Lower leg skin (tissue), 4 donors: Measurements from ENCODE around the gene WNT9B. TPM values are rescaled to one million over a fixed set of nuclear protein-coding genes. Genes with fewer than 3 reads are reported as not detected.

Source experiments
- DNase-seq, 2 donors: peaks; one replicate each; pipeline ENCODE4 v3.0.0-alpha.2; 2019; ENCODE audit warnings: low spot score in 2 of 2
- H3K4me3 ChIP-seq: fragments of 200-600 bp; sonication (generic); 2 replicates; pipeline ENCODE4 v1.5.1; 2017; ENCODE audit warnings: mild to moderate bottlenecking, low read depth; ENCODE audit not compliant: poor library complexity, severe bottlenecking
- CTCF ChIP-seq, 3 donors: fragments of 450-650 bp; IDR thresholded peaks; one replicate each; pipeline ENCODE4 v1.5.1; 2016; ENCODE audit warnings: antibody characterized with exemption in 3 of 3, mild to moderate bottlenecking in 3 of 3, moderate library complexity in 2 of 3
- POLR2A ChIP-seq, 2 donors: fragments of 450-650 bp; IDR thresholded peaks; one replicate each; pipeline ENCODE4 v1.6.1; 2016 to 2017; ENCODE audit warnings: antibody characterized with exemption in 2 of 2, mild to moderate bottlenecking in 1 of 2, moderate library complexity in 1 of 2
- WGBS, 2 donors: methylation state at CpG; one replicate each; pipeline ENCODE4 v1.1.5; 2018; 5-methylcytosine and 5-hydroxymethylcytosine counted together
- intact Hi-C: fragments of 100-400 bp; cut with DNase I; formaldehyde crosslinking; loops from one replicate; pipeline ENCODE4 v1.15.0; 2023; ENCODE audit warnings: low total_unique reads
- total RNA-seq, 4 donors: library from RNA; depleted of rRNA; stranded (reverse); fragments of >200 nt; gene quantifications; one replicate each; pipeline ENCODE4 v1.1.0, GENCODE V29; 2016

Gene WNT9B
- total RNA-seq, 4 donors from 2014 or later, result 0.75 to 1.1 (median 0.86) TPM

GRCh38 chr17:46888727-46889126 is 37.3 kb downstream of the WNT9B start:
- TF ChIP-seq POLR2A (IDR thresholded peaks at IDR 0.05) (no peak), CTCF (IDR thresholded peaks at IDR 0.05) (no peak)
- intact Hi-C loops, result no loop called here
- no peak for DNase-seq
- H3K4me3 ChIP-seq, result no peak overlapping the region
- WGBS, 2 donors, result 80% methylated on average over 1 of the region's 1 CpG

- no peak overlapping the region for H3K4me3 ChIP-seq
- intact Hi-C loops, result no loop called here
- TF ChIP-seq CTCF (IDR thresholded peaks at IDR 0.05) (no peak), POLR2A (IDR thresholded peaks at IDR 0.05) (no peak)
- WGBS, 2 donors, result 72 to 82% methylated on average over 4 of the region's 4 CpGs
- DNase-seq, result no peak
Observed at GRCh38 chr17:46889519-46889918, 38.1 kb downstream of the WNT9B start.

DNA sequence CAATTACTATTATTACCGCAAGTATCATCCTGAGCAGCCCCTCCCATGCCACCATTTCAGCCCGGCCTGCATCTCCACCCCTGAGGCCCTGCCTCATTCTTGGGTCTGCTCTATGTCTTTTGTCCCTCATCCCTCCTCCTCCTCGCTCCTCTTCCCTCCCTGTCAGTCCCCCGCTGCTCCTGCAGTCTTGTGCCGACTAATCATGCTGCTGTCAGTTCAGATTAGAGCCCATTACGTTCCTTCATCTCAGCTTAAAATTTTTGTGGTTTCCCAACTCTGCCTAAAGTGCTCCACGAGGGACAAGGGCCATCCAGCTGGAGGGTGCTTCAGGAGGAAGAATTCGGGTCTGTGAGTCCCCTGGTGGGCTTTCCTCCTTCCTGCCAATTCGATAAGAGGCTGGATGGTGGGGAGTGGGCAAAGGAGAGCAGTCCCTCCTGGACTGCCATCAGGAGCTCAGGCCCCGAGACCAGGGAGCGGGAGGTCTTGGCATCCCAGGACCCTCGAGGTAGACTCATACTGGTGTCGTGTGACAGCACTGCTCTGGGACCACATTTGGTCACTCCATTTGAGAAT is 38.7 kb downstream of the WNT9B start:
- DNase-seq, result no peak
- TF ChIP-seq CTCF (IDR thresholded peaks at IDR 0.05) (no peak), POLR2A (IDR thresholded peaks at IDR 0.05) (no peak)
- H3K4me3 ChIP-seq, result no peak overlapping the region
- intact Hi-C loops, result no loop called here
- 47 to 60% methylated on average over 13 of the region's 13 CpGs for WGBS, 2 donors

- no peak overlapping the region for H3K4me3 ChIP-seq
- intact Hi-C loops, result no loop called here
- TF ChIP-seq CTCF (IDR thresholded peaks at IDR 0.05) (no peak), POLR2A (IDR thresholded peaks at IDR 0.05) (no peak)
- DNase-seq, result no peak
- 53 to 59% methylated on average over 6 of the region's 6 CpGs for WGBS, 2 donors
Observed at GRCh38 chr17:46890638-46891037, 39.3 kb downstream of the WNT9B start.

- 63 to 71% methylated on average over 4 of the region's 4 CpGs for WGBS, 2 donors
Observed at GRCh38 chr17:46892192-46892703, 40.9 kb downstream of the WNT9B start.

More at GRCh38 chr17:46892192-46892703, 40.9 kb downstream of the WNT9B start:
- DNase-seq, result no peak
- TF ChIP-seq POLR2A (IDR thresholded peaks at IDR 0.05), result no peak
- TF ChIP-seq CTCF (IDR thresholded peaks at IDR 0.05), result no peak
- no peak overlapping the region for H3K4me3 ChIP-seq
- intact Hi-C loops, result no loop called here
